RWPE1 (cell line): Measurements from ENCODE around the gene TBC1D16.

Experiments used
- CTCF ChIA-PET: fragments of 350-600 bp; sonication (Branson Sonifier 250); formaldehyde crosslinking; extraction: SDS; loops from one replicate; lab custom pipeline; 2021; lab: Yijun Ruan, JAX
- POLR2A ChIA-PET: fragments of 400-600 bp; formaldehyde crosslinking; extraction: SDS; loops from one replicate; lab custom pipeline; 2020; ENCODE audit warnings: antibody characterized with exemption; ENCODE audit not compliant: low non-redundant PET; lab: Yijun Ruan, JAX
- DNase-seq: peaks from one replicate; pipeline ENCODE4 v3.0.0; 2012; ENCODE audit warnings: low spot score
- H3K27ac ChIP-seq: fragments of 450-650 bp; 2 replicates; pipeline ENCODE4 v1.5.1; 2017
- TF ChIP-seq, protein P1 (sequence below): fragments of 450-650 bp; conservative IDR thresholded peaks from 2 replicates; pipeline ENCODE4 v1.5.1; 2017; ENCODE audit warnings: low read depth, mild to moderate bottlenecking

Gene TBC1D16

GRCh38 chr17:79979816-79980215, 55.9 kb downstream of the TBC1D16 start:
- CTCF ChIA-PET = no interaction called here
- TF ChIP-seq, protein P1, sequence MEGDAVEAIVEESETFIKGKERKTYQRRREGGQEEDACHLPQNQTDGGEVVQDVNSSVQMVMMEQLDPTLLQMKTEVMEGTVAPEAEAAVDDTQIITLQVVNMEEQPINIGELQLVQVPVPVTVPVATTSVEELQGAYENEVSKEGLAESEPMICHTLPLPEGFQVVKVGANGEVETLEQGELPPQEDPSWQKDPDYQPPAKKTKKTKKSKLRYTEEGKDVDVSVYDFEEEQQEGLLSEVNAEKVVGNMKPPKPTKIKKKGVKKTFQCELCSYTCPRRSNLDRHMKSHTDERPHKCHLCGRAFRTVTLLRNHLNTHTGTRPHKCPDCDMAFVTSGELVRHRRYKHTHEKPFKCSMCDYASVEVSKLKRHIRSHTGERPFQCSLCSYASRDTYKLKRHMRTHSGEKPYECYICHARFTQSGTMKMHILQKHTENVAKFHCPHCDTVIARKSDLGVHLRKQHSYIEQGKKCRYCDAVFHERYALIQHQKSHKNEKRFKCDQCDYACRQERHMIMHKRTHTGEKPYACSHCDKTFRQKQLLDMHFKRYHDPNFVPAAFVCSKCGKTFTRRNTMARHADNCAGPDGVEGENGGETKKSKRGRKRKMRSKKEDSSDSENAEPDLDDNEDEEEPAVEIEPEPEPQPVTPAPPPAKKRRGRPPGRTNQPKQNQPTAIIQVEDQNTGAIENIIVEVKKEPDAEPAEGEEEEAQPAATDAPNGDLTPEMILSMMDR = no peak
- no peak for DNase-seq
- POLR2A ChIA-PET = no interaction called here
- H3K27ac ChIP-seq = no peak overlapping the region

GRCh38 chr17:79979221-79979741, 56.4 kb downstream of the TBC1D16 start:
- TF ChIP-seq, protein P1 = no peak
- DNase-seq = no peak
- H3K27ac ChIP-seq = no peak overlapping the region
- ChIA-PET POLR2A (no interaction called here), CTCF (no interaction called here)

DNA sequence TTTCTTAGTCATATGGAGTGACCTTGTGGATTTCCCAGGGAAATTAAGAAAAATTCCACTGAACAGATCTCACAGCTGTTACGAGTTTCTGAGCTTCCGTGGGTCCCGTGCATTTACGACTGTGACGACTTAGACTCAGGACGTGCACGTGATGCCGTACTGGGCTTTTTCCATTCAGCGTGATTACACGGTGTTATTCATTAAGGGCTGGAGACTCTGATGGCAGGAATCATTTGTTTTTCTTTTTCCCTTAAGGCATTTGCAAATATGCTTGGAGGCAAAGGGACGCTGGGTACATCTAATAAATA, 57.2 kb downstream of the TBC1D16 start:
- no peak overlapping the region for H3K27ac ChIP-seq
- ChIA-PET CTCF (no interaction called here), POLR2A (no interaction called here)
- TF ChIP-seq, protein P1 = no peak
- no peak for DNase-seq

DNA sequence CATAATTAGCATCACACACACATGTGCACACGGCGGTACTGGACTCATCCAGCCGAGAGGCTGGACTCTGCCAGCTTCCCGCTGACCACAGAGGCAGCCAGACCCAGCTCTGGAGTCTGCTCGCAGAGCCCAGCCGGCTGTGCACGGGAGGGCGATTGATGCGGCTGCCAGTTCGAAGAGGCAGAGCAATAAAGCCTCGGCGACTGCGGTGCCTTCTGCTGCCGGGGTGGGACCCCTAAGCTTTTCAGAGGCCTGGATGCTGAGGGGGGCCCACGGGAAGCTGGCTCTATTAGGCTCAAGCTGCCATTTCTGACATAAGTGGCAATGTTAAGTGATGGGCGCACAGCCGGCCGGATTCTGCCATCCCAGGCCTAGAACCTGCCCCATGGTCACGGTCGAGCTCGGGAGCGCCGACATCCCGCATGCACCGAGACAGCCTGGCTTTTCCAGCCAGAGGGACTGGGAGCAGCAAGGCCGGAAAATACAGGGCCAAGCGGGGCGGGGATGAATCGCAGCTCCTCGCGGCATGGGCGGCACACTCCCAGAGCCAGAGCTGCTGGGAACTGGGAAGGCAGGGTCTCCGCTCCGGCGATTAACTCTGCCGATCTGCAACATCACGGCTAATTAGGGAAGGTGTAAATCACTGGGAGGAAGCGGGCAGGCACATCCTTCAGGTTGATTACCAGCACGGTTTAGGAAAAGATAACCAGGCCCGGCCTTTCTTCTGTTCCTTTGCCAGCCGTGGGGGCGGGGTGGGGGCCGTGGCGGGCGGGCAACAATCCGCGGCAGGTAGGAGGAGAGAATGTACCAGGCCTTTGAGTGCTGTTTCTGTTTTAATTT, 57.7 kb downstream of the TBC1D16 start:
- no peak overlapping the region for H3K27ac ChIP-seq
- TF ChIP-seq, protein P1 = no peak
- no peak for DNase-seq
- POLR2A ChIA-PET = no interaction called here
- CTCF ChIA-PET = interaction anchor here (0.6 to 0.7 kb wide), 2 partner anchors 14 to 758 kb away, joined by 3 to 6 read pairs; no protein-coding TSS in a partner anchor

- TF ChIP-seq, protein P1 = no peak
- ChIA-PET CTCF (interaction anchor here (0.6 kb wide), 1 partner anchor 13 kb away, joined by 3 read pairs; no protein-coding TSS in a partner anchor), POLR2A (no interaction called here)
- no peak for DNase-seq
- H3K27ac ChIP-seq = no peak overlapping the region
Measured at GRCh38 chr17:79977161-79977631, 58.5 kb downstream of the TBC1D16 start.

DNA sequence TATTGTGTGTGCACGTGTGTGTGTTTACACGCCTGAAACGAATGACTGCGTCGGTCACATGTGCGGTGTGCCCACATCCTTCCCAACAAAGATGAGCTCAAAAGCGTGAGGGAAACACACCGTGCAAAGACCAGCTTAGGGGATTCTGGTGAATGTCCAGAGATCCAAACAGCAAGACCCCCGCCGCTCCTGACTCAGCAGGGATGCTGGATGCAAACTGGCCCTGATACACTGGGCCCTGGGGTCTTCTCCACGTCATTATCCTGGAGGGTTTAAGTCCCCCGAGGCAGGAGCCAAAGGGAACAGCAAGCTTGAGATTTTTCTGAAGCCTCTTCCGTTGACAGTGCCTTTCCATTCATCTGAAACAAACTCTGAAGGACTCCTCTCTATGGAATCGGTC, 59.2 kb downstream of the TBC1D16 start:
- TF ChIP-seq, protein P1 = no peak
- no peak overlapping the region for H3K27ac ChIP-seq
- ChIA-PET POLR2A (no interaction called here), CTCF (no interaction called here)
- DNase-seq = no peak
